HG03097 (cell line): ENCODE data around the gene CFAP100.

Experiments
- ATAC-seq: cut with Tn5 transposase; IDR thresholded peaks from one replicate; pipeline ENCODE4 v1.9.1; 2021; ENCODE audit not compliant: unreplicated experiment, low FRiP score

CFAP100 gene

GRCh38 chr3:126373682-126374601 is 20.8 kb upstream of the CFAP100 start:
- ATAC-seq = no peak

GRCh38 chr3:126375835-126376331 is 18.8 kb upstream of the CFAP100 start:
- ATAC-seq = no peak

DNA sequence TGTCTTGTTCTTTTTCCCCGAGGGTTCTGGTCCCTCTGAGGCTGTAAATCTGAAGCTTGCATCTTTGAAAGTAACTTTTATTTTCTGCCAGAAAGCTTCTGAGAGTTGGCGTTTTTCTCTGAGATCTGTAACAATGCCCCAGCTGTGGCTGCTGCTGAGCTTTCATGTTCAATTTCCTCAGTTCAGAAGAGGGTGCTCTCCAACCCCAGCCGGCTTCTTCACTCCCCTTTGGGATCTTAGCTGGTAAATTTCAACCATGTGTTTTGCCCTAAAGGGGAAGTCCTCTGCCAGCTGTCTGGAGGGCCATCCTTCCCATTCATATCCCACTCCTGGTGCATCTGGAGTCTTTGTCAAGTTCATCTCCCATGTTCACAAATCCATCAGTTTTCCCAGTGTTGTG is 18.3 kb upstream of the CFAP100 start:
- no peak for ATAC-seq

DNA sequence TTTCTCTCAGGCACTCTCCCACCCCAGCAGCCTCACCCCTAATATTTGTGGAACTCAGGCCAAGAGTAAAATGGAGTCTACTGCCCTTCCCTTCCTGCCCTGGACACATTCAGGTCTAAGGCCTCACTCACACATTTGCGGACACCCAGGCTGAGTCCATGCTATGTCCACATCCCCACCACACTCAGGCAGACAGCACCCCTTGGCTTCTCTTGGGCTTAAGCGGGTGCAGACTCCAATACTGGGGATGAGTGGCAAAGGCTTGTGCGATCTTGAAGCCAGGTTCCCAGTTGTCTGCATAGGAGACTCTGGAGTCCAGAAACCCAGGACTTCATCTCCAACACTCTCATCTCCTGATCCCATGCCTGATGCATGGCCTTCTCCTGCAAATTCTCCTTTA is 17.5 kb upstream of the CFAP100 start:
- no peak for ATAC-seq

DNA sequence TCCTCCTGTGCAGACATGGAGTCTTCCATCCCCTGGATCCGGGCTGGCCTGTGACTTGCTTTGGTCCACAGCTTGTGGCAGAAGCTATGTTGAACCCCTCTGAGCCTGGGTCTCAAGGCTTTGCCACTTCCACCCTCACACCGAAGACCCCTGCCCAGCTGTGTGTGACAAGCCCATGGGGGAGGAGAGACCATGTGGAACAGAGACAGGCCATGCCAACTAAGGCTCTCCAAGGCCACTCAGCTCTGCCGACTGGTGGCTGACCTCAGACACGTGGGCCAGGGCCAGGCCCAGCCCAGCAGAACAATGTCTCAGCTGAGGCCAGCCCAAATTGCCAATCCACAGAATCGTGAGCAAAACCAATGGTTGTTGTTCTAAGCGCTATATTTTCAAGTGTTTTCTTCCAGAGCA is 16.4 kb upstream of the CFAP100 start:
- no peak for ATAC-seq

- no peak for ATAC-seq
Observed at GRCh38 chr3:126380011-126380768, 14.5 kb upstream of the CFAP100 start.

DNA sequence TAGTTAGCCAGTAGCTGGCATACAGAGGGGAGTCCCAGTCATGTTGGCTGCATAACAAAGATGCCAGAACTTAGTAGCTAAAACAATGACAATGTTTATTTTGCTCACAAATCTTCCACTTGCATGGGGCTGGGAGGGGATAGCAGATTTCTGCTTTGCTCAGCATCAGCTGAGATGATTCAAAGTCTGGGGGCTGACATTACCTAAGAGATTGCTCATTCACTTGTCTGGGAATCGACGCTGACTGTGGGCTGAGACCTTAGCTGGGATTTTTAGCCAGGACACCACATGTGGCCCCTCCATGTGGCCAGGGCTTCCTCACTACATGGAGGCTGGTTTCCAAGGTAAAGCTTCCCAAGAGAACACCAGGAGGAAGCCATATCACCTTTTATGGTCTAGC is 12.7 kb upstream of the CFAP100 start:
- no peak for ATAC-seq

GRCh38 chr3:126389112-126389793 is 5.5 kb upstream of the CFAP100 start:
- ATAC-seq = no peak

- no peak for ATAC-seq
Observed at GRCh38 chr3:126389794-126390146, 4.9 kb upstream of the CFAP100 start.

DNA sequence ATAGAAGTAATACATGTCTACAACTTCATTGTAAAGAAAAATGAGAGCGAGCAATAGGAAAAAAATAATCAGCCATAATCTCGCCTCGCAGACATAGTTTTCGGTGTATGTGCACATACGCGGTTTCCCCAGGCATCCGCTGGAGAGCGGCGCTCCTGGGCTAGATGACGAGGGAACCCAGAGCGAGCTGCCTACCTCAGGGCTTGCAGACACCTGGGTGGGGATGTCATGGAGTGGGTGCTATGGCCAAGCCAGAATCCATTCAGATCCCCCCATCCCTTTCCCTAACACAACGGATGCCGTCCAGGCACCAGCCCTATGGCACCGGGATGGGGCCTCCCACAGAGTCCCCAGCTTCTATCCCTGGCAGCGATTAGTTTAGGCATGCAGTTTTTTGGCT is 4.5 kb upstream of the CFAP100 start:
- no peak for ATAC-seq

DNA sequence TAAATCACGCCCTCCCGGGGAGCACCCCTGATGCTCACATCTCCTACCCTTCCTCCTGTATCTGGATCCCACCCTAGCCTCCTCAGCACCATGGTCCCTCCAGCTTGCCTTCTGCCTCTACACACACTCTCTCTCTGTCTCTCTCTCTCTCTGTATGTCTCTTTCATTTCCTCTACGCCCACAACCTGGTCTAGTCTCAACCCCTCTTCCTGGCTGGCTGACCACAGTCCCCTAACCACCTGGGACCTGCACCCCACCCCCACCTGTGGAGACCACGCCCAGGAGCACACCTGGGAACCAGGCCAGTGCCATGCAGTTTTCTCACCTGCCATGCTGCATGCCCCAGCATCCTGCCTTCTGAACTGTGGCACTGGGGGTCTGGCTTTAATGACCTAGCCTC is 4.0 kb upstream of the CFAP100 start:
- ATAC-seq = no peak

- ATAC-seq = no peak
Observed at GRCh38 chr3:126391631-126392030, 3.1 kb upstream of the CFAP100 start.

GRCh38 chr3:126392246-126392645 is 2.5 kb upstream of the CFAP100 start:
- ATAC-seq = no peak

GRCh38 chr3:126393563-126393962 is 1.1 kb upstream of the CFAP100 start:
- no peak for ATAC-seq

- ATAC-seq = no peak
Observed at GRCh38 chr3:126394977-126395321, 240 bp downstream of the CFAP100 start.

GRCh38 chr3:126395846-126396513 is 1.3 kb downstream of the CFAP100 start:
- ATAC-seq = no peak

GRCh38 chr3:126396536-126396935 is 1.8 kb downstream of the CFAP100 start:
- no peak for ATAC-seq

DNA sequence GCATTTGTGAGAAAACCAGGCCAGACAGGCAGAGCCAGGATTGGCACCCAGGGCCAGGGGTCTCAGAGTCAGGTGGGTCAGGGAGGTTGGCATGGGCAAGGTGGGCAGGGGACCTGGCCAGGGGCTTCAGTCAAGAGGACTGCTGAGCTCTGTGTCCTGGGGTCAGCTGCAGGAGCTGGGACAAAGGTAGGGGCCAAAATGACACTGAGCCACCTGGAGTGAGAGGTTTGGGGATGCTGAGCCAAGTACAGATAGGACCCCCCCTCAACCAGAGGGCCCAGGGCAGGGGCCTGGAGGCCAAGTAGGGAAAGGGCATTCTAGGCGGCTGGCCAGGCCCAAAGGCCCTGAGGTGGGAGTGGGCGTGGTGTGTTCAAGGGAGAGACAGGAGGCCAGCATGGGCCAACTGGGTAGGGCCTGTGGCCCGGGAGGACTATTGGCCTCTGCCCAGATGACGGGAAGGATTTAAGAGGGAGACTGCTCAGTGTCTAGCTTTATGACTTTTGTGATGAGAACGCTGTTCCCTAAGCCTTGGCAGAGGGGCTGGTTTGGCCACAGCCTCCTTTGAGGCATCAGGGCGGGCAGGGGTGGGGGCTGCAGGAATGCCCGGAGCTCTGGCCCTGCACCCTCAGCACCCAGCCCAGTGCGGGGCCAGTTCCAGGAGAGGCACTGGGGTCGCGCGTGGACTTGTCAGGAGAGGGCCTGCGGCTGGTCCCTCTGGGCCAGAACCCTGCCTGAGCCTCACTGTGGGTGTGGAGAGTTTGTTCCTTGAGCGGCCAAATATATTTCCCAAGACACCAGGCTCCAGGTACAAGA is 3.1 kb downstream of the CFAP100 start:
- ATAC-seq = no peak

GRCh38 chr3:126398423-126399350 is 4.0 kb downstream of the CFAP100 start:
- ATAC-seq = no peak
